GM20431 (cell line): ENCODE results near the gene NASP.

Experiments
- in situ Hi-C: fragments of 300-500 bp; cut with MseI, MboI; formaldehyde crosslinking; loops from one replicate; pipeline ENCODE4 v1.15.0; 2020; ENCODE audit warnings: low sequenced_read_pairs; ENCODE audit not compliant: unreplicated experiment

NASP gene

GRCh38 chr1:45583666-45584350 lies at the start of gene NASP:
Gene NASP (plus strand): TSS chr1:45584041. CDS start chr1:45584147, 106 bp downstream.
- in situ Hi-C loops = no loop called here

- in situ Hi-C loops = no loop called here
Measured at GRCh38 chr1:45535988-45536766, 47.7 kb upstream of the NASP start.

GRCh38 chr1:45536886-45537285 lies 47.0 kb upstream of the NASP start:
- in situ Hi-C loops = no loop called here

- in situ Hi-C loops = no loop called here
Measured at GRCh38 chr1:45541193-45541592, 42.6 kb upstream of the NASP start.

GRCh38 chr1:45542591-45542990 lies 41.2 kb upstream of the NASP start:
- in situ Hi-C loops = no loop called here

GRCh38 chr1:45543581-45544417 lies 40.0 kb upstream of the NASP start:
- in situ Hi-C loops = no loop called here

- in situ Hi-C loops = no loop called here
Measured at GRCh38 chr1:45544530-45544929, 39.3 kb upstream of the NASP start.

GRCh38 chr1:45545019-45545493 lies 38.8 kb upstream of the NASP start:
- in situ Hi-C loops = no loop called here

- in situ Hi-C loops = no loop called here
Measured at GRCh38 chr1:45545553-45546310, 38.1 kb upstream of the NASP start.

GRCh38 chr1:45550401-45551351 lies 33.2 kb upstream of the NASP start, which contains the start of gene AKR1A1:
Gene AKR1A1 (plus strand): TSS chr1:45550826. CDS start chr1:45561795, 10,969 bp downstream.
- in situ Hi-C loops = no loop called here

GRCh38 chr1:45551684-45552083 lies 32.2 kb upstream of the NASP start:
- in situ Hi-C loops = no loop called here

GRCh38 chr1:45552331-45552730 lies 31.5 kb upstream of the NASP start:
- in situ Hi-C loops = no loop called here

GRCh38 chr1:45554198-45554597 lies 29.6 kb upstream of the NASP start:
- in situ Hi-C loops = no loop called here

- in situ Hi-C loops = no loop called here
Measured at GRCh38 chr1:45557422-45557944, 26.4 kb upstream of the NASP start.

- in situ Hi-C loops = no loop called here
Measured at GRCh38 chr1:45563843-45564242, 20.0 kb upstream of the NASP start.

- in situ Hi-C loops = loop anchor here (5.0 kb wide), 1 partner anchor 64 kb away; the partner anchor contains the start of genes CCDC163 and MMACHC
Measured at GRCh38 chr1:45566722-45567121, 17.1 kb upstream of the NASP start.

- in situ Hi-C loops = loop anchor here (5.0 kb wide), 1 partner anchor 66 kb away; the partner anchor contains the start of genes CCDC163 and MMACHC
Measured at GRCh38 chr1:45567911-45568310, 15.9 kb upstream of the NASP start.

GRCh38 chr1:45568421-45568820 lies 15.4 kb upstream of the NASP start:
- in situ Hi-C loops = loop anchor here (5.0 kb wide), 1 partner anchor 66 kb away; the partner anchor contains the start of genes CCDC163 and MMACHC
